Eye (tissue), 1 donor: ENCODE measurements around the gene GLOD5.

Experiments
- DNase-seq: peaks from one replicate; pipeline ENCODE4 v3.0.0-alpha.2; 2015

The GLOD5 gene

GRCh38 chrX:48769230-48769629 is 7.7 kb downstream of the GLOD5 start:
- no peak for DNase-seq

- no peak for DNase-seq
Measured at GRCh38 chrX:48770296-48770695, 8.7 kb downstream of the GLOD5 start.

DNA sequence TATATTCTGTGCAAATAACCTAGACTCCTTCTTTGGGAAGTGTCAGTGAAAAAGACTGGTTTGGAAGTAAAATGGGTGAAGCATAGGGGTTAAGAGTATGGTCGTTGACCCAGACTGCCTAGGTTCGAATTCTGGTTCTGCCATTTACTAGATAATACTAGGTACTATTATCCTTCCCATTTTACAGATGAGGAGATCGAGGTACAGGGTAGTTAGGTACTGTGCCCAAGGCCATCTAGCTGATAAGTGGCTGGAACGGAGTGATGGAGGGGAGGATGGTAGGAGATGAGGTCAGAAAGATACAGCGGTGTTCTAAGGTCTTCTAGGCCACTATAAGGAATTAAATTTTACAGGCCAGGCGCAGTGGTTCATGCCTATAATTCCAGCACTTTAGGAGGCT is 11.1 kb downstream of the GLOD5 start:
- DNase-seq = no peak

- no peak for DNase-seq
Measured at GRCh38 chrX:48776818-48777439, 15.4 kb downstream of the GLOD5 start.

DNA sequence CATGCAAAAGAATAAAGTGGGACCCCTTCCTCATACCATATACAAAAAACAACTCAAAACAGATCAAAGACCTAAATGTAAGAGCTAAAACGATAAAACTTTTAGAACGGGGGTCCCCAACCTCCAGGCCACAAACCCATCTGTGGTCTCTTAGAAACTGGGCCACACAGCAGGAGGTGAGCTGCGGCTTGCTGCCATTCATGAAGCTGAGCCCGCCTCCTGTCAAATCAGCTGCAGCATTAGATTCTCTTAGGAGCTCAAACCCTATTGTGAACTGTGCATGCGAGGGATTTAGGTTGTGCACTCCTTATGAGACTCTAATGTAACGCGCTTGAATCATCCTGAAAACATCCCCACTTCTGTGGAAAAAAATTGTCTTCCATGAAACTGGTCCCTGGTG is 17.9 kb downstream of the GLOD5 start:
- peak; percentile 22 for DNase-seq

GRCh38 chrX:48781705-48782104 is 20.2 kb downstream of the GLOD5 start:
- no peak for DNase-seq

DNA sequence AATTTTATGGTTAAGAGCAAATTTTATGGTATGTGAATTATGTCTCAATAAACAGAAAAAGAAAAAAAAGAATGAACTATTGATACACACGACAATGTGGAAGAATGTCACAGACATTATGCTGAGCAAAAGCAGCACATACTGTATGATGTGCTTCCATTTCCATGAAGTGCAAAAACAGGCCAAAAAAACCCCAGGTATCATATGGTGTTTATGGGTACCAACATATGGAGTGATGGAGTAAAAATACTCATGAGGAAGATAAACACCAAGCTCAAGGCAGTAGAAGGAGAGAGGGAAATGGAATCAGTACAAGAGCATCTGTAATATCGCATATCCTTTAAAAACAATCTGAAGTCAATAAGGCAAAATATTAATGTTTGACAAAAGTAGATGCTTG is 20.7 kb downstream of the GLOD5 start:
- DNase-seq = no peak

GRCh38 chrX:48782795-48783194 is 21.2 kb downstream of the GLOD5 start:
- no peak for DNase-seq

DNA sequence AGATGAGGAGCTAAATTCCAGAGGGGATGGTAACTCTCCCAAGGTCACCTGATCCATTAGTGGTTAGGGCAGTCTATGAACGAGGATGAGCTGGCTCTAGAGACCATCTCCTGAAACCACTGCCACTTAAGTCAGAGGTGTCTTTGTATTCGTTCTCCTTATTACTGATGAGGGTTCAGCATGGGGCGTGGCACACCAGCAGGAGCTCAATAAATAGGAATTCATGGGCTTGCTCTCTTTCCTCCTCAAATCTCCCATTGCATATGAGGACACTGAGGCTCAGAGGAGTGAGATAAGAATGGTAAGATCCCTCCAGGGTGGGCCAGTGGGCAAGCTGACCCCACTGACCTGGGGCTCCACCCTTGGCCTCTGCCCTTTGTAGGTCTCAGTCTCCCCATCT is 23.2 kb downstream of the GLOD5 start:
- no peak for DNase-seq

GRCh38 chrX:48785186-48785539 is 23.6 kb downstream of the GLOD5 start:
- DNase-seq = no peak

- no peak for DNase-seq
Measured at GRCh38 chrX:48785540-48786214, 24.1 kb downstream of the GLOD5 start.

DNA sequence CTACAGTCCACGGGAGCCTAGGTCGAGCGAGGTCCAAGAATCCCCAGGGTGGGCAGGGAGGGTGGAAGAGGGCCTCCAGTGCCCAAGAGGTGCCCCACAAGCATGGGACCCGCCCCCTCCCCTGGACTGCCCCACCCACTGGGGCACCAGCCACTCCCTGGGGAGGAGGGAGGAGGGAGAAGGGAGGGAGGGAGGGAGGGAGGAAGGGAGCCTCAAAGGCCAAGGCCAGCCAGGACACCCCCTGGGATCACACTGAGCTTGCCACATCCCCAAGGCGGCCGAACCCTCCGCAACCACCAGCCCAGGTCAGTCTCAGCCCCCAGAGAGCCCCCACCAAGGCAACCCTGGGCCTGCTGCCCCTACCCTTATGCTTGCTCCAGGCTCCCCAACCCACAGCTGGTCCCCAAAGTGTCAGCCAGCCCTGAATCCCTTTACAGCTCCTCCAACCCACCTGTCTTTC is 24.8 kb downstream of the GLOD5 start, which contains the start of gene GATA1:
Gene GATA1, plus strand, starts transcription at position 250 of the 460 bp plus-strand sequence. CDS start 4,520 bp downstream, outside the sequence.
- no peak for DNase-seq

- DNase-seq = no peak
Measured at GRCh38 chrX:48786825-48787504, 25.4 kb downstream of the GLOD5 start.

GRCh38 chrX:48787505-48788443 is 26.2 kb downstream of the GLOD5 start:
- no peak for DNase-seq

DNA sequence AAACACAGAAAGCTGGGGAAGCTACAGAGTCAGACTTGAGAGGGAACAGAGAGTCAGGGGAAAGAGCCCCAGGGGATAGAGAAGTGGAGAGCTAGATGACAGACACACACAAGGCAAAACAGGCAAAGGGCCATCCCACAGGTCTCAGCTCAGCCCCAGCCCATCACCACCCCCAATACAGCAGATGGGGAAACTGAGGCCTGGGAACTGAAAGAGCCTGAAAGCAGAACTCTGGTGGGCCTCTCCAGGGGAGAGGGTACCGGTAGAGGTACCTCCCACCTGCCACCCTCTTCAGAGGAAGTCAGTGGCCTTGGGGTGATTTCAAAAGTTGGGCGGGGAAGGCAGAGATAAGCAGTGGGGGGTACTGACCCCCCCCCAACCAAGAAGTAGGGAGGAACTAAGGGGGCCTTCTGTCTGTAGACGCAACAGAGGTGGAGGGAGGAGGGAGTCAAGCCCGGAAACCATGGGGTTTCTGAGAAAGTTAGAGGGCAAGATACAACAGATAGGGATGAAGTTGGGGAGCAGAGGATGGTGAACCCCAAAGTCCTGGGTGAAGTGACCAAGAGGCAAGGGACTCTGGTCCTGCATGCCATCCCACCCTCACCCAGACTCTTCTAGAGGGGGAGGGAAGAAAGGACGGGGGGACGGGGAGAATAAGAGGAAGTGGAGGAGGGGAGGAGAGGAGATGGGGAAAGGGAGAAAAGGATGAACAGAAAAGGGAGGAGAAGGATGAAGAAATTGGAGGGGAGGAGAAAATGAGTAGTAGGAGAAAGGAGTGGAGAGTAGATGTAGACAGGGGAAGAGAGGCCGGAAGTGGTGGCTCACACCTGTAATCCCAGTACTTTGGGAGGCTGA is 28.0 kb downstream of the GLOD5 start:
- no peak for DNase-seq

- DNase-seq = no peak
Measured at GRCh38 chrX:48790477-48790876, 28.9 kb downstream of the GLOD5 start.

DNA sequence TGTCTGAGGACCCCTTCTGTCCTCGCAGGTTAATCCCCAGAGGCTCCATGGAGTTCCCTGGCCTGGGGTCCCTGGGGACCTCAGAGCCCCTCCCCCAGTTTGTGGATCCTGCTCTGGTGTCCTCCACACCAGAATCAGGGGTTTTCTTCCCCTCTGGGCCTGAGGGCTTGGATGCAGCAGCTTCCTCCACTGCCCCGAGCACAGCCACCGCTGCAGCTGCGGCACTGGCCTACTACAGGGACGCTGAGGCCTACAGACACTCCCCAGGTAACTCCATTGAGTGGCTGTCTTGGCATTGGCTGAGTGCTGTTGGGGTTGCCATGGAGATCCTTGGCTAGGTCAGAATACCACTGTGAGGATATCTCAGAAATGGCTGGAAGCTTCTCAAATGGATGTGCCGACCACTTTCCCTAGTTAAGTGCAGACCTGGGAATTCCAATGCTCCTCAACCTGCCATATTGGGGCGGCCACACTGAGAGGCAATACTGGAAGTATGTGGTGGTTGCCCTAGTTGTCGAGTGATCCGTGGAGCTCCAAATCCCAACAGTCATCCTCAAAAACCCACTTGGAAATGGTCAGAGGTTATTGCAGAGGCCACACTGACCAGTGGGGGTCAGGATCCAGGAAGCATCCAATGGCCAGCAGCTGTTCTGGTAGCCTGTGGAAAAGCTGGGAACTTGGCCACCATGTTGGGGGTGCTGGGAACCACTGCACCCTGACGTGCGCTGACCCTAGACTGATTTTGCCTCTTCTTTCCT is 29.7 kb downstream of the GLOD5 start:
- DNase-seq = no peak

GRCh38 chrX:48792219-48792618 is 30.7 kb downstream of the GLOD5 start:
- no peak for DNase-seq

GRCh38 chrX:48793935-48794334 is 32.4 kb downstream of the GLOD5 start:
- no peak for DNase-seq

- DNase-seq = no peak
Measured at GRCh38 chrX:48794340-48794910, 32.9 kb downstream of the GLOD5 start.
